ENCODE data around the gene MESP1.
A peak's percentile ranks its signal among the peaks of the same experiment; 100 is the strongest.

MESP1 gene

GRCh38 chr15:89758283-89758682 lies 7.2 kb upstream of the MESP1 start:
- DNase-seq (ENCODE audit: low spot score): no peak

GRCh38 chr15:89756897-89757296 lies 5.8 kb upstream of the MESP1 start:
- DNase-seq (ENCODE audit: low spot score): no peak

DNA sequence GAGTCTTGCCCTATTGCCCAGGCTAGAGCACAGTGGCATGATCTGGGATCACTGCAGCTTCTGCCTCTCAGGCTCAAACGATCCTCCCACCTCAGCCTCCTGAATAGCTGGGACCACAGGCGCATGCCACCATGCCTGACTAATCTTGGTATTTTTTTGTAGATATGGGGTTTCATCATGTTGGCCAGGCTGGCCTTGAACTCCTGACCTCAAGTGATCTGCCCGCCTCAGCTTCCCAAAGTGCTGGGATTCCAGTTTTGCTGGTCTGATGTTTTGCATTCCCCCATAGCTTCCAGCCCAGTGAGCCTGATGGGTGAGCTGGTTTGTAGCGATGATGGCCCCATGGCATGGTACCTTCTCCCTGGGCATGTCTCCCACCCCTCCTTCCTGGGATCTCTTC lies 4.7 kb upstream of the MESP1 start:
- DNase-seq (ENCODE audit: low spot score): no peak

DNA sequence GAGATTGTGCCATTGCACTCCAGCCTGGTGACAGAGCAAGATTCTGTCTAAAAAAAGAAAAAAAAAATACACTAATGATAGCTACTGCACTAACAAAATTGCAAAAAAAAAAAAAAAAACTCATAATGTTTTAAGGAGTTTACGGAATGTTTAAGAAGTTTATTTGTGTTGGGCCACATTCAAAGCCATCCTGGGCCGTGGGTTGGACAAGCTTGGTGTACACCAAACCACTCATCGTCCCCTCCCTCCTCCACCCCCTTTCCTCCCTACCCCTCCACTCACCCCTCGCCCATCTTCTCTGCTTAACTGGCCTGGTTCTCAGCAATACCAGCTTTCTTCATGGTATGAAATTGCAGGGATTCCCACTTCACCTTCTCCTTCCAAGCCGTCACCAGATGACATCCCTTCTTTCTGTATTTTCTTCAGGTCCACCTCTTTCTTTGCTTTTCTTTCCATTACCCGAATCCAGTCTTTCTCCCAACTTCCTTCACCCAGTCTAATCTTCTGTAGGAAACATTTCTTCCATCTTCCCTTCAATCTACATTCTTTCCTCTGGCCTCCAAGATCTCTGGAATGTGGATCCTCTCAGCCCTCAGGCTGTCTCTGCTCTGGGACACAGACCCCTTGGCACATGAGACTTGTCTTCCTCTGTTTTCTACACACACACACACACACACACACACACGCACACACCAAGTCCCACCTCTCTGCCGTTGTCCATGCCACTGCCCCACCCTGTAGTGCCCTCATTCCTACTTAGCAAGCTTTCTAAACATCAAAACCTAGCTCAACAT lies 3.5 kb upstream of the MESP1 start:
- DNase-seq (ENCODE audit: low spot score): no peak

DNA sequence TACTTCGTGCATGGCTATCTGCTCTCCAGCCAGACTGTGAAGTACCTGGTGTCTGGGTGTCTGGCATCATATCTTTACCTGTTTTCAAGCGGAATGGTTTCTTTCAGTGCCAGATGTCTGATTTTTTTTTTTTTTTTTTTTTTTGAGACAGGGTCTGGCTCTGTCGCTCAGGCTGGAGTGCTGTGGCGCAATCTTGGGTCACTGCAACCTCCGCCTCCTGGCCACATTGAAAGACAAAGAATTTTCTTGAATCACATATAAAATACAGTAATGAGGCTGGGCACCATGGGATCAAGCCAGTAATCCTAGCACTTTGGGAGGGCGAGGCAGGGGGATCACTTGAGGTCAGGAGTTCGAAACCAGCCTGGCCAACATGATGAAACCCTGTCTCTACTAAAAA lies 2.8 kb upstream of the MESP1 start:
- no peak for DNase-seq (ENCODE audit: low spot score)

DNA sequence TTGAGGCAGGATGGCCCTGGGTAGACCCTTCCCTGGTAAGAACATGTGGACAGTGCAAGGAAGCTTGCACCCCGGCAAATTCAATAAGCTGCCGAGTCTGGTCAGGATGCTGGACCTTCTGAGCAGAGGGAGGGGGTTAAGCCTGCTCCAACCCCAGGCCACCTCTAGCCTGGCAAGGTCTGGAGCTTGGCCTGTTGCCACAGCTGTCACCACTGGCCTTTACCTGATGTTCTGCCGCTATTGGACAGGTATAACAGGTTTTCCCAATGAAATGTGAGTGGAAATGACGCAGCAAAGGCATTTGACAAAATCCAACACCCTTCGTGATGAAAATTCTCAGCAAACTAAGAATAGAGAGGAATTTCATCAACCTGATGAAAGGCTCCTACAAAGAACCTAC lies 699 bp upstream of the MESP1 start:
- no peak for DNase-seq (ENCODE audit: low spot score)

GRCh38 chr15:89749951-89750559 lies 994 bp downstream of the MESP1 start:
- DNase-seq (ENCODE audit: low spot score): no peak

- no peak for DNase-seq (ENCODE audit: low spot score)
Measured at GRCh38 chr15:89749526-89749925, 1.5 kb downstream of the MESP1 start.

- DNase-seq (ENCODE audit: low spot score): no peak
Measured at GRCh38 chr15:89749054-89749453, 2.0 kb downstream of the MESP1 start.

GRCh38 chr15:89747708-89748682 lies 3.1 kb downstream of the MESP1 start:
- no peak for DNase-seq (ENCODE audit: low spot score)

GRCh38 chr15:89746386-89746780 lies 4.7 kb downstream of the MESP1 start:
- no peak for DNase-seq (ENCODE audit: low spot score)

DNA sequence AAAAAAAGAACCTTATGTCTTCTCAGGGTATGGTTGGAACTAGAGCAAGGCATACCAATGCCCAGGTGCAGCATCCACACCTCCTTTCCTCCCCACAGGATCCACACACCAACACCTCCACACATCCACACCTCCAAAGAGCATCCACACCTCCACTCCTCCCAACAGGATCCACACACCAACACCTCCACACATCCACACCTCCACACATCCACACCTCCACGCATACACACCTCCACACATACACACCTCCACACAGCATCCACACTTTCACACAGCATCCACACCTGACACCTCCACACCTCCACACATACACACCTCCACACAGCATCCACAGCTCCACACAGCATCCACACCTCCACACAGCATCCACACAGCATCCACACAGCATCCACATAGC lies 5.3 kb downstream of the MESP1 start:
- no peak for DNase-seq (ENCODE audit: low spot score)

DNA sequence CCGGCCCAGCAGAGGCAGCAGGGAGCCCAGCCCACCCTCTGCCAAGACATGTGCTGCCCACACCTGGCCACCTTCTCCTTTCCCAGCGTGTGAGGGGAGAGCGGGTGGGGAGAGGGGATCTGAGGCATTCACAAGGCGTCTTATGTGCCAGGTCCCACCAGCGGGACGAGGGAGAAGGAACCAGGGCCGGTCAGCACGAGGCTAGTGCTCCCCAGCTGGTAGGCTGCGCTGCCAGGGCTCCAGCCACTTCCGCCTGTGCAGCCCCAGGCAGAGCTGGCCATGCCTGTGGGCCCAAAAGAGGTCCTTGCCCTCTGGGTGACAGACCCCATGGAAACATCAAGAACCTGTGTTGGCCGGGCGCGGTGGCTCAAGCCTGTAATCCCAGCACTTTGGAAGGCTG lies 5.9 kb downstream of the MESP1 start:
- no peak for DNase-seq (ENCODE audit: low spot score)

- DNase-seq (ENCODE audit: low spot score): no peak
Measured at GRCh38 chr15:89743594-89743993, 7.5 kb downstream of the MESP1 start.

DNA sequence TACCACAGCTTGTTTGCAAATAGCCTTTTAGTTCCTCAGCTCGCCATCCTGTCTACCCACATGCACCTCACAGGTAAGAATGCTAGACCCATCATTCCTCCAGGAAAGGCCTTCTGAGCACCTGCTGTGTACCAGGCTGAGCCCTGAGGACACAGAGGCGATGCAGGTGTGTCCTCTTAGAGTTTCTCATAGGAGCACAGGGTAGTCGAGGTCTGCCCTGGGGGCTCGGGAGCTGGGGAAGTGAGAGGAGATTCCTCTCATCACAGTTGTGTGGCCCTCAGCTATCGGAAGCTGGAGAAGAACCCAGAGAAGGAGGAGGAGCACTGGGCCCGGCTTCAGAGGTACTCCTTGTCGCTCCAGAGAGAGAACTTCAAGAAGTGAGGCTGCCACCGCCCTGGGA lies 8.0 kb downstream of the MESP1 start:
- DNase-seq (ENCODE audit: low spot score): no peak

DNA sequence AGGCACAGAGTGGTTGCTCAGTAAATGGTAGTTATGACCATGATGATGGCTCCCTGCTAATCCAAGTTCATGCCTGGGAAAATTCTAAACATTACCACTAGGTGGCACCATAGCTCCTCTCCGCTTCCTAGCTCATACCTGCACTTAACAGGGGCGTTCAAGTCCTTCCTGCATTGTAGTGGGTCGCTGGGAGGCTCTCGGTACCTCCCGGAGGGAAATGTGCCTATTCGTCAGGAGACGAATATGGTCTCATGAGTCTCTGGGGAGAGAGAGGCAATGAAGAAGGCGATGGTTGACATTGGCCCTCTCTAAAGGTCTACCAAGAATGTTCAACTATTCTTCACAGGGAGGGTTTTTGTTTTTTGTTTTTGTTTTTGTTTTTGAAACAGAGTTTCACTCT lies 10.9 kb downstream of the MESP1 start:
- DNase-seq (ENCODE audit: low spot score): peak; percentile 75

- DNase-seq (ENCODE audit: low spot score): no peak
Measured at GRCh38 chr15:89735773-89736172, 15.3 kb downstream of the MESP1 start.

- no peak for DNase-seq (ENCODE audit: low spot score)
Measured at GRCh38 chr15:89732451-89733172, 18.4 kb downstream of the MESP1 start.

GRCh38 chr15:89731275-89731674 lies 19.8 kb downstream of the MESP1 start:
- DNase-seq (ENCODE audit: low spot score): no peak

DNA sequence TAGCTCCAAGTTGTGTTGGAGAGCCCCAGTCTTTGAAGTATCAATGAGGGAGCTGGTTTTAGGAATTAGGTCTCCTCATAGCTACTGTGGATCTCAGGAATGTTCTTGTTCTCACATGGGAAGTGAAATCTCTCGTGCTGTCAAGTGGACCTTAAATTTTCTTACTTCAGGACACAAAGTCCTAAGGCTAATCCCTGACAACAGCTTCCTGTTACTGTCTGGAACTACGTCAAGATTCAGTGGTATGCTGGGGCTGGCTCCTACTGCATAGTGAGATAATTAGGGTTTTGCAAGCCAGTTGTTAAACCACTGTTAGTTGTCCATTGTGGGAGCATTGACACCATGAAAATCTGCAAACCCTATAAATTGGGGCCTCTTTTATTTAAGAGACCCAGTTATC lies 22.8 kb downstream of the MESP1 start:
- DNase-seq (ENCODE audit: low spot score): no peak

- DNase-seq (ENCODE audit: low spot score): no peak
Measured at GRCh38 chr15:89725064-89725463, 26.0 kb downstream of the MESP1 start.

GRCh38 chr15:89724621-89725020 lies 26.4 kb downstream of the MESP1 start:
- DNase-seq (ENCODE audit: low spot score): no peak
